HL-60 (cell line): ENCODE results near the gene UVSSA.

Source experiments
- DNase-seq, 2 experiments: peaks; one replicate each; pipeline ENCODE4 v3.0.0-alpha.2; 2010 to 2020; ENCODE audit warnings: low read depth in 1 of 2, low spot score in 1 of 2
- H3K27ac ChIP-seq: fragments of 250-450 bp; sonication (Bioruptor Pico); replicated peaks from 2 replicates; pipeline ENCODE4 v1.5.1; 2020; ENCODE audit warnings: mild to moderate bottlenecking, moderate library complexity
- H3K27me3 ChIP-seq: fragments of 250-450 bp; sonication (Bioruptor Pico); 2 replicates; pipeline ENCODE4 v1.5.1; 2021; ENCODE audit warnings: mild to moderate bottlenecking, moderate library complexity; ENCODE audit not compliant: insufficient read depth, poor library complexity, severe bottlenecking
- H3K4me3 ChIP-seq: replicated peaks from 2 replicates; pipeline ENCODE4 v1.5.1; 2011; ENCODE audit warnings: mild to moderate bottlenecking, control low read depth, low read length; ENCODE audit not compliant: insufficient read depth
- GABPA ChIP-seq: IDR thresholded peaks from 2 replicates; pipeline ENCODE4 v1.6.1; 2012; ENCODE audit warnings: low read depth
- POLR2AphosphoS5 ChIP-seq: IDR thresholded peaks from 2 replicates; pipeline ENCODE4 v1.6.1; 2012; ENCODE audit warnings: low read depth
- SPI1 ChIP-seq: IDR thresholded peaks from 2 replicates; pipeline ENCODE4 v1.6.1; 2012; ENCODE audit warnings: low read depth, mild to moderate bottlenecking, borderline replicate concordance
- TF ChIP-seq, protein P1 (sequence below): IDR thresholded peaks from one replicate; pipeline ENCODE4 v1.5.1; 2011; ENCODE audit warnings: low read length, control low read depth, inconsistent platforms; ENCODE audit not compliant: insufficient read depth
- TF ChIP-seq, protein P2 (sequence below): IDR thresholded peaks from 2 replicates; pipeline ENCODE4 v1.6.1; 2012; ENCODE audit warnings: low read depth; ENCODE audit not compliant: insufficient replicate concordance

The UVSSA gene

DNA sequence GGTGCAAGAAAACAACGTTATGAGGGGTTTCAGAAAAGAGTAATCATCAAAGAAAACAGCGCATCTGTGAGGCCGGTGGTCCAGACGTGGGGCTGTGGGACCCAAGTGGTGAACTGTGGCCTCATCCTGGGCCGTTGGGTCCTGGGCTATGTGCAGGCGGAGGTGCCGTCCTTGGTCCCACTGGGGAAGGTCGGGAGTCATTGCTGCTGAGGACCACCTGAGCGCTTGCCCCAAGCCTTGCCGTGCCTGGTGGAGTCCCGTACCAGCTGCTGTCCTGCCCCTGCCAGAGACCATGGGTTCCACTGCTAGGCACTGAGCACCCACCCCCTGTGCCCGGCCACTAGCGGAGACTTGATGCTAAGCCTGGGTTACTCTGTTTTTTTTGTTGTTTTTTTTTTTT is 25.5 kb upstream of the UVSSA start:
- Histone ChIP-seq H3K27me3 (no peaks in the 10 kb centered on the region), H3K4me3 (no peak overlapping the region), H3K27ac (no peak overlapping the region)
- DNase-seq = no peak
- TF ChIP-seq SPI1 (no peak), POLR2AphosphoS5 (no peak), GABPA (no peak)
- TF ChIP-seq, protein P1, sequence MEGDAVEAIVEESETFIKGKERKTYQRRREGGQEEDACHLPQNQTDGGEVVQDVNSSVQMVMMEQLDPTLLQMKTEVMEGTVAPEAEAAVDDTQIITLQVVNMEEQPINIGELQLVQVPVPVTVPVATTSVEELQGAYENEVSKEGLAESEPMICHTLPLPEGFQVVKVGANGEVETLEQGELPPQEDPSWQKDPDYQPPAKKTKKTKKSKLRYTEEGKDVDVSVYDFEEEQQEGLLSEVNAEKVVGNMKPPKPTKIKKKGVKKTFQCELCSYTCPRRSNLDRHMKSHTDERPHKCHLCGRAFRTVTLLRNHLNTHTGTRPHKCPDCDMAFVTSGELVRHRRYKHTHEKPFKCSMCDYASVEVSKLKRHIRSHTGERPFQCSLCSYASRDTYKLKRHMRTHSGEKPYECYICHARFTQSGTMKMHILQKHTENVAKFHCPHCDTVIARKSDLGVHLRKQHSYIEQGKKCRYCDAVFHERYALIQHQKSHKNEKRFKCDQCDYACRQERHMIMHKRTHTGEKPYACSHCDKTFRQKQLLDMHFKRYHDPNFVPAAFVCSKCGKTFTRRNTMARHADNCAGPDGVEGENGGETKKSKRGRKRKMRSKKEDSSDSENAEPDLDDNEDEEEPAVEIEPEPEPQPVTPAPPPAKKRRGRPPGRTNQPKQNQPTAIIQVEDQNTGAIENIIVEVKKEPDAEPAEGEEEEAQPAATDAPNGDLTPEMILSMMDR = no peak

DNA sequence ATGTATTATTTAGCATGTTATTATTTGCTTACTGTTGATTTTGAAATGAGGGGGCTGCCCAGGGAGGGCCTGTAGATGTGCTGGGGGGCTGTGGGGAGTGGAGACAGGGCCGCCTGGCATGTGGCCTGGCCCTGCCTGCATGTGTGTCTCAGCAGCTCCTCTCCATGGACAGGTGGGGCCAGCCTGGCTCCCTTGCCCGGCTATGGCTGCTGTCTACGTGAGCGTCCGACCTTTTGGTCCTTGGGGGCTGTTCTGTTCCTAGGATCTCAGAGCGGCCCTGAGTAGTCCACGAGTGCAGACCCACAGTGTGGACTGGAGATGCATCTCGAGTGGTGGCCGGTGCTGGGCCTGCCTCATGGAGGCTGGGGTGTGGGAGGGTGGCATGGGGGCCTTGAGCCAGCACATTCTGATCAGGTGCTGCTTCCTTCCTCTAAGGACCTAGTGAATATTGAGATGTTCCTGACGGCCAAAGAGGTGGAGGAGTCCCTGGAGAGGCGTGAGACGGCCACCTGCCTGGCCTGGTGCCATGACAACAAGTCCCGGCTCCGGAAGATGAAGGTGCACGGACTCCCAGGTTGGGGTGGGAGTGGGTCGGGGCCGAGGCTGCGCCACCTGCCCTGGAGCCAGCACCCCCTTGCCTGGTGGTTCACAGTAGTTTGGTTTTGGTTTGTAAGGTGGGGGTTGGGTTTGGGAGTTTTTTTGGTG is 24.9 kb upstream of the UVSSA start:
- H3K27me3 ChIP-seq = no peaks in the 10 kb centered on the region
- no peak for TF ChIP-seq POLR2AphosphoS5
- TF ChIP-seq SPI1 = no peak
- TF ChIP-seq, protein P2, sequence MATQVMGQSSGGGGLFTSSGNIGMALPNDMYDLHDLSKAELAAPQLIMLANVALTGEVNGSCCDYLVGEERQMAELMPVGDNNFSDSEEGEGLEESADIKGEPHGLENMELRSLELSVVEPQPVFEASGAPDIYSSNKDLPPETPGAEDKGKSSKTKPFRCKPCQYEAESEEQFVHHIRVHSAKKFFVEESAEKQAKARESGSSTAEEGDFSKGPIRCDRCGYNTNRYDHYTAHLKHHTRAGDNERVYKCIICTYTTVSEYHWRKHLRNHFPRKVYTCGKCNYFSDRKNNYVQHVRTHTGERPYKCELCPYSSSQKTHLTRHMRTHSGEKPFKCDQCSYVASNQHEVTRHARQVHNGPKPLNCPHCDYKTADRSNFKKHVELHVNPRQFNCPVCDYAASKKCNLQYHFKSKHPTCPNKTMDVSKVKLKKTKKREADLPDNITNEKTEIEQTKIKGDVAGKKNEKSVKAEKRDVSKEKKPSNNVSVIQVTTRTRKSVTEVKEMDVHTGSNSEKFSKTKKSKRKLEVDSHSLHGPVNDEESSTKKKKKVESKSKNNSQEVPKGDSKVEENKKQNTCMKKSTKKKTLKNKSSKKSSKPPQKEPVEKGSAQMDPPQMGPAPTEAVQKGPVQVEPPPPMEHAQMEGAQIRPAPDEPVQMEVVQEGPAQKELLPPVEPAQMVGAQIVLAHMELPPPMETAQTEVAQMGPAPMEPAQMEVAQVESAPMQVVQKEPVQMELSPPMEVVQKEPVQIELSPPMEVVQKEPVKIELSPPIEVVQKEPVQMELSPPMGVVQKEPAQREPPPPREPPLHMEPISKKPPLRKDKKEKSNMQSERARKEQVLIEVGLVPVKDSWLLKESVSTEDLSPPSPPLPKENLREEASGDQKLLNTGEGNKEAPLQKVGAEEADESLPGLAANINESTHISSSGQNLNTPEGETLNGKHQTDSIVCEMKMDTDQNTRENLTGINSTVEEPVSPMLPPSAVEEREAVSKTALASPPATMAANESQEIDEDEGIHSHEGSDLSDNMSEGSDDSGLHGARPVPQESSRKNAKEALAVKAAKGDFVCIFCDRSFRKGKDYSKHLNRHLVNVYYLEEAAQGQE = no peak
- TF ChIP-seq, protein P1 = no peak
- TF ChIP-seq GABPA = no peak
- no peak overlapping the region for H3K4me3 ChIP-seq
- DNase-seq = no peak
- no peak overlapping the region for H3K27ac ChIP-seq

DNA sequence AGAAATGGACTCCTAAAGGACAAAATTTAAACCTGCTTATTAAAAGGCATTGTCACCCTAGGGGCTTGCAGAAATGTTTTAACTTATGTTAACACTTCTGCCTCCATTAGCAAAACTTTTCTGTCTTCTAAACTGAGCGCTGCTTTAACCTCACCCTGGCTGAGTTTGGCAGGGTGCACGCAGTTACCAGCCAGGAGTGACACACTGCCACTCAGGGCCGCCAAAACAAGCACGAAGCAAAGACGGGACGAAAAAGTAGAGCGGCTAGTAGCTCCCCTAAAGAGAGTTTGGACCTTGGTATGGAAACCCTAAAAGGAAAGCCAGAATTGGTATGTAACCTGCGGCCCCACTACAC is 23.8 kb upstream of the UVSSA start:
- Histone ChIP-seq H3K27me3 (no peaks in the 10 kb centered on the region), H3K4me3 (no peak overlapping the region), H3K27ac (no peak overlapping the region)
- DNase-seq = no peak
- TF ChIP-seq GABPA = no peak
- TF ChIP-seq, protein P2 = no peak
- TF ChIP-seq, protein P1 = no peak
- TF ChIP-seq SPI1 = no peak
- no peak for TF ChIP-seq POLR2AphosphoS5
